Measurements from ENCODE around the gene RBM38. TPM values are rescaled to one million over a fixed set of nuclear protein-coding genes. Genes with fewer than 3 reads are reported as not detected.

RBM38 gene
- total and polyA plus RNA-seq, 9 of the 15 experiments (the other 6 are each of a cell fraction or from before 2014, with no cell fraction given) = 0.28 to 82.4 (median 33.2) TPM

DNA sequence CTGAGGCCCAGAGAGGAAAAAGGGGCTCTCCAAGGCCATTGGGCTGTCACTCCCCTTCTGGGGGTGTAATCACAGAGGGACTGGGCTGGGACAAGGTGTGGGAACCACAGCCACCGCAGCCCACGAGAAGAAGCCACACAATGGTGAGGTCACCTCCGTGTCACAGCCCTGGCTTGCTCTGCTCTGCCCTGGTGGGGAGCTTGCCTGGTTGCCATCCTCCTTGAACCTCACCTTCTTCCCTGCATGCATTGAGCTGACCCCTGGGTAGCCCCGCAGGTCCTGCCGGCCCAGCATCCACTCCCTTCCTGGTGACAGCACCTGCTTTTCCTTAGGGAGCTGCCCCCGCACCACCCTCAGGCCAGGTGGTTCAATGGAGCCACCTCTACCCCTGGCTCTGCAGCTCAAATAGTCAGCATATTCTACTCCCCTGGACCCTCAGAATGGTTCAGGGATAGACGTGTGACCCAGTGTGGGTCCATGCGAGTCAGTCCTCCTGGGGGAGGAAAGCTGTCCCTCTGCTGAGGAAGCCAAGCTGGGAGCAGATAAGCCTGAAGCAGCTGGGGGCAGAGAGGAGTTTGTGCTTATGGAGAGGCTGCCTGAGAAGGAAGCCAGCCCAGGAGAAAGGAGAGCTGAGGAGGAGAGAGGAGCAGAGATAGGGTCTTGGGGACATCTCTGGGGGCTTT lies 21.3 kb downstream of the RBM38 start (continued):
- TF ChIP-seq NFYB (IDR thresholded peaks at IDR 0.05; ENCODE audit: extremely low read depth, insufficient read length) = no peak
- TF ChIP-seq, protein P1, sequence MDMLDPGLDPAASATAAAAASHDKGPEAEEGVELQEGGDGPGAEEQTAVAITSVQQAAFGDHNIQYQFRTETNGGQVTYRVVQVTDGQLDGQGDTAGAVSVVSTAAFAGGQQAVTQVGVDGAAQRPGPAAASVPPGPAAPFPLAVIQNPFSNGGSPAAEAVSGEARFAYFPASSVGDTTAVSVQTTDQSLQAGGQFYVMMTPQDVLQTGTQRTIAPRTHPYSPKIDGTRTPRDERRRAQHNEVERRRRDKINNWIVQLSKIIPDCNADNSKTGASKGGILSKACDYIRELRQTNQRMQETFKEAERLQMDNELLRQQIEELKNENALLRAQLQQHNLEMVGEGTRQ (CRISPR knock-in tag; IDR thresholded peaks at IDR 0.05) = no peak
- TF ChIP-seq, protein P2, sequence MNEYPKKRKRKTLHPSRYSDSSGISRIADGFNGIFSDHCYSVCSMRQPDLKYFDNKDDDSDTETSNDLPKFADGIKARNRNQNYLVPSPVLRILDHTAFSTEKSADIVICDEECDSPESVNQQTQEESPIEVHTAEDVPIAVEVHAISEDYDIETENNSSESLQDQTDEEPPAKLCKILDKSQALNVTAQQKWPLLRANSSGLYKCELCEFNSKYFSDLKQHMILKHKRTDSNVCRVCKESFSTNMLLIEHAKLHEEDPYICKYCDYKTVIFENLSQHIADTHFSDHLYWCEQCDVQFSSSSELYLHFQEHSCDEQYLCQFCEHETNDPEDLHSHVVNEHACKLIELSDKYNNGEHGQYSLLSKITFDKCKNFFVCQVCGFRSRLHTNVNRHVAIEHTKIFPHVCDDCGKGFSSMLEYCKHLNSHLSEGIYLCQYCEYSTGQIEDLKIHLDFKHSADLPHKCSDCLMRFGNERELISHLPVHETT (CRISPR knock-in tag; conservative IDR thresholded peaks at IDR 0.05 in 1 of 2, IDR thresholded peaks at IDR 0.05 in 1 of 2) = no peak
- no peak for TF ChIP-seq NFXL1 (CRISPR knock-in tag; IDR thresholded peaks at IDR 0.05)
- no peak for TF ChIP-seq FOXP1 (CRISPR knock-in tag; IDR thresholded peaks at IDR 0.05)
- TF ChIP-seq YY1 (IDR thresholded peaks at IDR 0.05; ENCODE audit: borderline replicate concordance in 1 of 3, control insufficient read depth in 1 of 3, extremely low read depth in 1 of 3, insufficient read depth in 3 of 3, insufficient read length in 1 of 3, insufficient replicate concordance in 2 of 3, low read depth in 1 of 3, low read length in 2 of 3) = no peak
- TF ChIP-seq RFX5 (IDR thresholded peaks at IDR 0.05; ENCODE audit: low read depth, low read length) = no peak
- no peak for TF ChIP-seq GABPB2 (CRISPR knock-in tag; conservative IDR thresholded peaks at IDR 0.05)
- no peak for TF ChIP-seq HBP1 (CRISPR knock-in tag; IDR thresholded peaks at IDR 0.05)
- no peak for TF ChIP-seq ZNF699 (CRISPR knock-in tag; IDR thresholded peaks at IDR 0.05; ENCODE audit: insufficient replicate concordance)
- TF ChIP-seq, protein P3, sequence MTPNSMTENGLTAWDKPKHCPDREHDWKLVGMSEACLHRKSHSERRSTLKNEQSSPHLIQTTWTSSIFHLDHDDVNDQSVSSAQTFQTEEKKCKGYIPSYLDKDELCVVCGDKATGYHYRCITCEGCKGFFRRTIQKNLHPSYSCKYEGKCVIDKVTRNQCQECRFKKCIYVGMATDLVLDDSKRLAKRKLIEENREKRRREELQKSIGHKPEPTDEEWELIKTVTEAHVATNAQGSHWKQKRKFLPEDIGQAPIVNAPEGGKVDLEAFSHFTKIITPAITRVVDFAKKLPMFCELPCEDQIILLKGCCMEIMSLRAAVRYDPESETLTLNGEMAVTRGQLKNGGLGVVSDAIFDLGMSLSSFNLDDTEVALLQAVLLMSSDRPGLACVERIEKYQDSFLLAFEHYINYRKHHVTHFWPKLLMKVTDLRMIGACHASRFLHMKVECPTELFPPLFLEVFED (CRISPR knock-in tag; conservative IDR thresholded peaks at IDR 0.05) = no peak
- TF ChIP-seq, protein P4, sequence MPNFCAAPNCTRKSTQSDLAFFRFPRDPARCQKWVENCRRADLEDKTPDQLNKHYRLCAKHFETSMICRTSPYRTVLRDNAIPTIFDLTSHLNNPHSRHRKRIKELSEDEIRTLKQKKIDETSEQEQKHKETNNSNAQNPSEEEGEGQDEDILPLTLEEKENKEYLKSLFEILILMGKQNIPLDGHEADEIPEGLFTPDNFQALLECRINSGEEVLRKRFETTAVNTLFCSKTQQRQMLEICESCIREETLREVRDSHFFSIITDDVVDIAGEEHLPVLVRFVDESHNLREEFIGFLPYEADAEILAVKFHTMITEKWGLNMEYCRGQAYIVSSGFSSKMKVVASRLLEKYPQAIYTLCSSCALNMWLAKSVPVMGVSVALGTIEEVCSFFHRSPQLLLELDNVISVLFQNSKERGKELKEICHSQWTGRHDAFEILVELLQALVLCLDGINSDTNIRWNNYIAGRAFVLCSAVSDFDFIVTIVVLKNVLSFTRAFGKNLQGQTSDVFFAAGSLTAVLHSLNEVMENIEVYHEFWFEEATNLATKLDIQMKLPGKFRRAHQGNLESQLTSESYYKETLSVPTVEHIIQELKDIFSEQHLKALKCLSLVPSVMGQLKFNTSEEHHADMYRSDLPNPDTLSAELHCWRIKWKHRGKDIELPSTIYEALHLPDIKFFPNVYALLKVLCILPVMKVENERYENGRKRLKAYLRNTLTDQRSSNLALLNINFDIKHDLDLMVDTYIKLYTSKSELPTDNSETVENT (CRISPR knock-in tag; IDR thresholded peaks at IDR 0.05) = no peak
- TF ChIP-seq POLR2AphosphoS5 (IDR thresholded peaks at IDR 0.05; ENCODE audit: control insufficient read depth, insufficient read depth, low read depth, low read length) = peak; percentile 40; the same call in 1 of the 2 replicates
- TF ChIP-seq PYGO2 (tag; IDR thresholded peaks at IDR 0.05) = no peak
- TF ChIP-seq COPS2 (conservative IDR thresholded peaks at IDR 0.05) = no peak
- TF ChIP-seq MCM7 (IDR thresholded peaks at IDR 0.05) = no peak
